Neural progenitor cell (in vitro differentiated cells): Measurements from ENCODE around the gene HMGB2. TPM values are rescaled to one million over a fixed set of nuclear protein-coding genes. Genes with fewer than 3 reads are reported as not detected.

Experiments
- DNase-seq: peaks from one replicate; pipeline ENCODE4 v3.0.0-alpha.2; 2016; ENCODE audit warnings: low spot score
- H2AFZ ChIP-seq: fragments of 200-600 bp; sonication (generic); replicated peaks from 2 replicates; pipeline ENCODE4 v1.6.1; 2016; ENCODE audit warnings: antibody characterized with exemption
- H3F3A ChIP-seq: fragments of 200-600 bp; sonication (generic); 2 replicates; pipeline ENCODE4 v1.6.1; 2016; ENCODE audit warnings: antibody characterized with exemption, low read depth
- H3K27ac ChIP-seq: fragments of 200-600 bp; sonication (generic); 2 replicates; pipeline ENCODE4 v1.5.1; 2016; ENCODE audit warnings: mild to moderate bottlenecking
- H3K27me3 ChIP-seq: fragments of 200-600 bp; sonication (generic); 2 replicates; pipeline ENCODE4 v1.6.1; 2016; ENCODE audit warnings: mild to moderate bottlenecking, moderate library complexity
- H3K36me3 ChIP-seq: fragments of 200-600 bp; sonication (generic); 2 replicates; pipeline ENCODE4 v1.5.1; 2016
- H3K4me1 ChIP-seq: fragments of 200-600 bp; sonication (generic); 2 replicates; pipeline ENCODE4 v1.6.1; 2016; ENCODE audit warnings: mixed run types
- H3K4me2 ChIP-seq: fragments of 200-600 bp; sonication (generic); 2 replicates; pipeline ENCODE4 v1.6.1; 2016
- H3K4me3 ChIP-seq: fragments of 200-600 bp; sonication (generic); 2 replicates; pipeline ENCODE4 v1.5.1; 2016
- H3K79me2 ChIP-seq: fragments of 200-600 bp; sonication (generic); 2 replicates; pipeline ENCODE4 v1.6.1; 2016; ENCODE audit warnings: low read depth
- H3K9ac ChIP-seq: fragments of 200-600 bp; sonication (generic); 2 replicates; pipeline ENCODE4 v1.6.1; 2016
- H3K9me3 ChIP-seq: fragments of 200-600 bp; sonication (generic); 2 replicates; pipeline ENCODE4 v1.5.1; 2016; ENCODE audit warnings: low read depth
- H4K20me1 ChIP-seq: fragments of 200-600 bp; sonication (generic); 2 replicates; pipeline ENCODE4 v1.6.1; 2016; ENCODE audit warnings: low read depth
- H3K27ac Mint-ChIP-seq: 3 replicates; pipeline ENCODE4 v1.8.0; 2021; ENCODE audit warnings: mixed read lengths
- H3K27me3 Mint-ChIP-seq: 2 replicates; pipeline ENCODE4 v1.8.0; 2022; ENCODE audit warnings: low read depth, mild to moderate bottlenecking, inconsistent platforms, moderate library complexity, mixed read lengths; ENCODE audit not compliant: insufficient read depth
- H3K36me3 Mint-ChIP-seq: 3 replicates; pipeline ENCODE4 v1.8.0; 2021; ENCODE audit warnings: mixed read lengths
- H3K4me1 Mint-ChIP-seq: 3 replicates; pipeline ENCODE4 v1.8.0; 2021; ENCODE audit warnings: mixed read lengths
- H3K4me3 Mint-ChIP-seq: 3 replicates; pipeline ENCODE4 v1.8.0; 2021; ENCODE audit warnings: mild to moderate bottlenecking, moderate library complexity, mixed read lengths
- H3K9me3 Mint-ChIP-seq: 3 replicates; pipeline ENCODE4 v1.8.0; 2020; ENCODE audit warnings: mixed read lengths
- CTCF ChIP-seq: fragments of 200-600 bp; sonication (generic); IDR thresholded peaks from 2 replicates; pipeline ENCODE4 v1.5.1; 2017; ENCODE audit warnings: antibody characterized with exemption, mild to moderate bottlenecking
- EZH2 ChIP-seq: fragments of 200-600 bp; sonication (generic); IDR thresholded peaks from 2 replicates; pipeline ENCODE4 v1.6.1; 2017; ENCODE audit warnings: antibody characterized with exemption, mild to moderate bottlenecking, moderate library complexity
- EZH2phosphoT487 ChIP-seq: fragments of 200-600 bp; sonication (generic); IDR thresholded peaks from 2 replicates; pipeline ENCODE4 v1.6.1; 2017; ENCODE audit warnings: antibody characterized with exemption
- total RNA-seq: library from RNA; depleted of rRNA; stranded (reverse); fragments of >200 nt; gene quantifications from 2 replicates; pipeline ENCODE4 v1.2.3, GENCODE V29; 2015; ENCODE audit warnings: low replicate concordance

HMGB2 gene
- total RNA-seq, 1 donor from 2014 or later = 1,033 TPM

DNA sequence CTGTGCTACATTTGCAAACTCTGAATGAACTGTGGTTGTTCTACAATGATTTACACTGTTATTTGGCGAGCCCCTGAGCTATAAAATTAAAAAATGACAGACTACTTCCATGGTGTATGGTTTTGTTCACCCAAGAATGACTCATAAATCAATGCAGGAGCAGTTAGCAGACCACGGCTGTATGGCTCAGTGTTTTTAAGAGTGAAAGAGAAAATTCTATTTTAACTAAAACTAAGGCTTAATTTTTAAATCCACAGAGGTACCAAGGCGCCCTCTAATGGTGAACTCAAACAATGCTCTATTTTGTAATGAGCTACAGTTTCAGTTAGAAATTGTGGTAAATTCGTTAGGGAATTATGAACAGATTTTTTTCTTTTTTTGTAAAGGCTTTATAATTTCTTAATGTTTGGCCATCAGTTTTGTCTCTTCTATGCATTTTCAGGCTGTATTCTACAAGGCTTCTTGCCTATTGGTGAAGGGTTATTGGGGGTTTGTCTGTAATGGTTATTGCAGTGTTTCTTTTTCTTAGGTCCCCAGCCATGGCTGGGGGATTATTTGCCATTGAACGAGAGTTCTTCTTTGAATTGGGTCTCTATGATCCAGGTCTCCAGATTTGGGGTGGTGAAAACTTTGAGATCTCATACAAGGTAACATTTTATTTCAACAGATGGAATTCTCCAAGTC is 32.5 kb downstream of the HMGB2 start:
- Histone ChIP-seq H4K20me1 (no peaks in the 10 kb centered on the region), H3K4me2 (no peak overlapping the region), H3F3A (no peaks in the 10 kb centered on the region), H2AFZ (no peak overlapping the region), H3K9me3 (no peaks in the 10 kb centered on the region), H3K4me3 (no peak overlapping the region), H3K4me1 (no peaks in the 10 kb centered on the region), H3K79me2 (no peaks in the 10 kb centered on the region), H3K27ac (no peak overlapping the region), H3K27me3 (no peaks in the 10 kb centered on the region), H3K36me3 (peaks cover 18% of the 10 kb centered on the region), H3K9ac (no peak overlapping the region)
- H3K9me3 Mint-ChIP-seq = peaks cover 7% of the 10 kb centered on the region
- H3K27ac Mint-ChIP-seq = no peak overlapping the region
- peak; percentile 38 for DNase-seq
- peaks cover 24% of the 10 kb centered on the region for H3K36me3 Mint-ChIP-seq
- no peak for TF ChIP-seq EZH2phosphoT487
- peak; percentile 95 for TF ChIP-seq CTCF
- TF ChIP-seq EZH2 = no peak
- H3K4me1 Mint-ChIP-seq = no peaks in the 10 kb centered on the region
- H3K4me3 Mint-ChIP-seq = no peak overlapping the region
- no peaks in the 10 kb centered on the region for H3K27me3 Mint-ChIP-seq

DNA sequence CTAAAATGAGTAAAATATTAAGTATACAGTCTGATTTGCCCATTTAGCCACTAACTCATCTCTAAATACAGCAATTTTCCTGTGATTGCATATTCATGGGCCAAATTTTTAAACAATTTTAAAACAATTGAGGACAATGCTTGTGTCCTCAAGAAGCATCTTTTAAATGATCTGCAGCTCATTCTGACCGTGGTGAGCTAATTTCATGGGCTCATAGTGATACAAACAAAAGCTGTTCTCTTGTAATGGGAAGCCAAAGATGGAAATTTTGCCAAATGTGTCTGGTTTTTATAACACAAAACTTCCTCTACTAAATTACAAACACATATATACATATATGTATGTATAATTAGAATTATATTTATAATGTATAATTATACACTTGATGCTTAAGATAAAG is 39.7 kb downstream of the HMGB2 start:
- Mint-ChIP-seq H3K27me3 (no peaks in the 10 kb centered on the region), H3K4me3 (no peak overlapping the region), H3K36me3 (peaks cover 1% of the 10 kb centered on the region), H3K27ac (no peak overlapping the region), H3K4me1 (no peaks in the 10 kb centered on the region), H3K9me3 (no peaks in the 10 kb centered on the region)
- TF ChIP-seq CTCF (no peak), EZH2 (no peak), EZH2phosphoT487 (no peak)
- Histone ChIP-seq H3K4me3 (no peak overlapping the region), H4K20me1 (no peaks in the 10 kb centered on the region), H3K9me3 (no peaks in the 10 kb centered on the region), H3F3A (no peaks in the 10 kb centered on the region), H2AFZ (no peak overlapping the region), H3K79me2 (peaks cover 7% of the 10 kb centered on the region), H3K9ac (no peak overlapping the region), H3K27me3 (no peaks in the 10 kb centered on the region), H3K36me3 (no peaks in the 10 kb centered on the region), H3K4me1 (no peaks in the 10 kb centered on the region), H3K4me2 (no peak overlapping the region), H3K27ac (no peak overlapping the region)
- no peak for DNase-seq

GRCh38 chr4:173293663-173294062 is 40.5 kb downstream of the HMGB2 start:
- H3K4me2 ChIP-seq = no peak overlapping the region
- H2AFZ ChIP-seq = no peak overlapping the region
- no peaks in the 10 kb centered on the region for H3K4me1 ChIP-seq
- Mint-ChIP-seq H3K4me3 (no peak overlapping the region), H3K27me3 (no peaks in the 10 kb centered on the region), H3K4me1 (no peaks in the 10 kb centered on the region), H3K9me3 (no peaks in the 10 kb centered on the region), H3K36me3 (peaks cover 1% of the 10 kb centered on the region), H3K27ac (no peak overlapping the region)
- no peak overlapping the region for H3K4me3 ChIP-seq
- no peak for TF ChIP-seq CTCF
- no peak for TF ChIP-seq EZH2phosphoT487
- no peak for TF ChIP-seq EZH2
- no peaks in the 10 kb centered on the region for H3K27me3 ChIP-seq
- no peaks in the 10 kb centered on the region for H3K9me3 ChIP-seq
- no peaks in the 10 kb centered on the region for H3F3A ChIP-seq
- no peak overlapping the region for H3K27ac ChIP-seq
- no peak for DNase-seq
- H3K36me3 ChIP-seq = no peaks in the 10 kb centered on the region
- peaks cover 7% of the 10 kb centered on the region for H3K79me2 ChIP-seq
- H4K20me1 ChIP-seq = no peaks in the 10 kb centered on the region
- no peak overlapping the region for H3K9ac ChIP-seq
